Endothelial cell of umbilical vein (primary cell): ENCODE results near the gene MALT1. TPM values are rescaled to one million over a fixed set of nuclear protein-coding genes. Genes with fewer than 3 reads are reported as not detected.

Experiments
- BruUV-seq: library from RNA; stranded (reverse); fragments of 400-500 nt; replicated peaks from 2 replicates; lab custom pipeline; 2021; lab: Mats Ljungman, UMichigan
- CTCF ChIA-PET: fragments of 300-600, 350-600 bp; sonication (Branson Sonifier 250); formaldehyde crosslinking; loops from one replicate; lab custom pipeline; 2021; ENCODE audit warnings: antibody characterized with exemption, inconsistent platforms; lab: Charles Lee
- POLR2A ChIA-PET: fragments of 300-600, 350-600 bp; sonication (Branson Sonifier 250); formaldehyde crosslinking; loops from one replicate; lab custom pipeline; 2021; ENCODE audit warnings: antibody characterized with exemption, inconsistent platforms; lab: Charles Lee
- DNase-seq: peaks from one replicate; pipeline ENCODE4 v3.0.0-alpha.2; 2011; ENCODE audit warnings: low read depth, low spot score
- FAIRE-seq: peaks from 2 replicates; lab custom pipeline; 2011; peaks lifted over from hg19 to GRCh38; lab: Jason Lieb, UNC
- H2AFZ ChIP-seq: 2 replicates; pipeline ENCODE4 v1.6.0; 2012; ENCODE audit warnings: low read depth, low read length, control low read depth, inconsistent platforms
- H3K27ac ChIP-seq: 2 replicates; pipeline ENCODE4 v1.5.1; 2011; ENCODE audit warnings: low read depth, mild to moderate bottlenecking, control low read depth, low read length, moderate library complexity; ENCODE audit not compliant: insufficient read depth
- H3K27me3 ChIP-seq, 2 experiments: 2 replicates each; pipeline versions ENCODE4 v1.6.0 to v1.6.1; 2011; ENCODE audit warnings: low read length in 2 of 2, mixed read lengths in 1 of 2; ENCODE audit not compliant: control insufficient read depth in 2 of 2, insufficient read depth in 2 of 2
- H3K36me3 ChIP-seq, 2 experiments: 2 replicates in 1 of 2; 3 replicates in 1 of 2; pipeline ENCODE4 v1.5.1; 2011; ENCODE audit warnings: low read length in 2 of 2, mild to moderate bottlenecking in 1 of 2, moderate library complexity in 1 of 2; ENCODE audit not compliant: control insufficient read depth in 2 of 2, insufficient read depth in 2 of 2; ENCODE audit errors: extremely low read depth in 1 of 2
- H3K4me1 ChIP-seq: 3 replicates; pipeline ENCODE4 v1.5.1; 2011; ENCODE audit warnings: mild to moderate bottlenecking, low read length; ENCODE audit not compliant: control insufficient read depth, insufficient read depth; ENCODE audit errors: extremely low read depth
- H3K4me2 ChIP-seq: 2 replicates; pipeline ENCODE4 v1.6.1; 2011; ENCODE audit warnings: low read length, control low read depth, mixed read lengths; ENCODE audit not compliant: insufficient read depth
- H3K4me3 ChIP-seq, 3 experiments: fragments of 200-600 bp in 1 of 3; sonication (generic), shearing (Covaris generic) in 1 of 3; replicated peaks in 1 of 3; 2 replicates each; pipeline ENCODE4 v1.5.1; 2011 to 2016; ENCODE audit warnings: control low read depth in 3 of 3, low read length in 3 of 3, mild to moderate bottlenecking in 2 of 3, inconsistent platforms in 1 of 3, low read depth in 1 of 3, moderate library complexity in 1 of 3; ENCODE audit not compliant: insufficient read depth in 1 of 3
- H3K79me2 ChIP-seq: 2 replicates; pipeline ENCODE4 v1.6.0; 2012; ENCODE audit warnings: low read length, inconsistent platforms; ENCODE audit not compliant: control insufficient read depth, insufficient read depth
- H3K9ac ChIP-seq: replicated peaks from 2 replicates; pipeline ENCODE3; 2011; ENCODE audit warnings: low read length, control low read depth; ENCODE audit not compliant: insufficient read depth; ENCODE audit errors: extremely low read depth
- H3K9me1 ChIP-seq: replicated peaks from 3 replicates; pipeline ENCODE4 v1.6.0; 2011; ENCODE audit warnings: mild to moderate bottlenecking, low read length; ENCODE audit not compliant: control insufficient read depth, insufficient read depth; ENCODE audit errors: extremely low read depth
- H3K9me3 ChIP-seq: replicated peaks from 2 replicates; pipeline ENCODE4 v1.5.1; 2012; ENCODE audit warnings: low read length, inconsistent platforms; ENCODE audit not compliant: control insufficient read depth, insufficient read depth
- H4K20me1 ChIP-seq: replicated peaks from 2 replicates; pipeline ENCODE3; 2011; ENCODE audit warnings: mild to moderate bottlenecking, low read length; ENCODE audit not compliant: control insufficient read depth, insufficient read depth; ENCODE audit errors: extremely low read depth
- CTCF ChIP-seq, 2 donors: IDR thresholded peaks; 1 replicate in 1 of 2; 2 replicates in 1 of 2; pipeline ENCODE4 v1.5.1; 2011; ENCODE audit warnings: low read length in 2 of 2, mild to moderate bottlenecking in 2 of 2, moderate library complexity in 2 of 2, control low read depth in 1 of 2, inconsistent platforms in 1 of 2, low read depth in 1 of 2; ENCODE audit not compliant: insufficient read depth in 1 of 2; ENCODE audit errors: extremely low read depth in 1 of 2
- EZH2 ChIP-seq: IDR thresholded peaks from 2 replicates; pipeline ENCODE4 v1.6.1; 2012; ENCODE audit warnings: borderline replicate concordance, low read depth, mild to moderate bottlenecking, moderate library complexity, low read length, inconsistent platforms; ENCODE audit not compliant: severe bottlenecking
- FOS ChIP-seq: IDR thresholded peaks from 2 replicates; pipeline ENCODE4 v1.6.1; 2011; ENCODE audit warnings: mild to moderate bottlenecking, low read length, moderate library complexity, borderline replicate concordance; ENCODE audit not compliant: insufficient read depth
- GATA2 ChIP-seq: IDR thresholded peaks from 2 replicates; pipeline ENCODE4 v1.7.0; 2011; ENCODE audit warnings: low read depth, mild to moderate bottlenecking, moderate library complexity, mixed read lengths, low read length; ENCODE audit not compliant: insufficient read length, insufficient read depth
- JUN ChIP-seq: IDR thresholded peaks from 2 replicates; pipeline ENCODE4 v1.6.1; 2011; ENCODE audit warnings: borderline replicate concordance, low read depth; ENCODE audit not compliant: insufficient read length, insufficient read depth
- MYC ChIP-seq: IDR thresholded peaks from one replicate; pipeline ENCODE4 v1.6.1; 2011; ENCODE audit warnings: mild to moderate bottlenecking, low read depth, low read length
- POLR2A ChIP-seq: IDR thresholded peaks from 2 replicates; pipeline ENCODE4 v1.6.1; 2012; ENCODE audit warnings: low read depth, mild to moderate bottlenecking, control low read depth, low read length
- POLR2AphosphoS5 ChIP-seq: IDR thresholded peaks from 2 replicates; pipeline ENCODE4 v1.6.1; 2012; ENCODE audit warnings: low read depth, mild to moderate bottlenecking, control low read depth, low read length, moderate library complexity; ENCODE audit not compliant: insufficient read depth
- dilution Hi-C: fragments of 300-500 bp; cut with MboI; formaldehyde crosslinking; loops from one replicate; pipeline ENCODE4 v1.15.0; 2019; ENCODE audit warnings: low sequenced_read_pairs; ENCODE audit not compliant: extremely low pct_ligation_motif_present
- intact Hi-C: fragments of 100-400 bp; cut with micrococcal nuclease; formaldehyde crosslinking; loops from one replicate; pipeline ENCODE4 v1.10.0; 2022
- polyA plus RNA-seq, 4 experiments: library from polyadenylated mRNA; depleted of rRNA in 3 of 4; stranded (reverse) in 3 of 4; unstranded in 1 of 4; fragments of >200 nt; gene quantifications; 2 replicates each; pipeline versions ENCODE4 v1.2.1 to v1.2.3, GENCODE V29; 2011 to 2012; ENCODE audit warnings: missing spikeins in 1 of 4
- total RNA-seq: library from RNA; stranded (reverse); gene quantifications from 2 replicates; pipeline ENCODE4 v1.2.3, GENCODE V29; 2021
- TF ChIP-seq, protein P1 (sequence below): IDR thresholded peaks from 2 replicates; pipeline ENCODE4 v1.6.1; 2011; ENCODE audit not compliant: insufficient read depth, insufficient read length

MALT1 gene
- total and polyA plus RNA-seq, 2 donors (not counting 3 experiments of a cell fraction or from before 2014, with no cell fraction given) = 2.8 to 5.1 TPM

- TF ChIP-seq JUN (no peak), EZH2 (no peak), CTCF (IDR thresholded peaks at IDR 0.05; ENCODE audit: extremely low read depth in 1 of 2, insufficient read depth in 1 of 2, low read depth in 1 of 2, low read length in 2 of 2) (no peak), POLR2A (no peak), POLR2AphosphoS5 (no peak), GATA2 (no peak), FOS (no peak), MYC (no peak)
- TF ChIP-seq, protein P1, sequence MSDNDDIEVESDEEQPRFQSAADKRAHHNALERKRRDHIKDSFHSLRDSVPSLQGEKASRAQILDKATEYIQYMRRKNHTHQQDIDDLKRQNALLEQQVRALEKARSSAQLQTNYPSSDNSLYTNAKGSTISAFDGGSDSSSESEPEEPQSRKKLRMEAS = no peak
- FAIRE-seq (no peak), DNase-seq (peak; percentile 18)
- Histone ChIP-seq H2AFZ (no peak overlapping the region), H3K79me2 (no peaks in the 10 kb centered on the region), H4K20me1 (no peaks in the 10 kb centered on the region), H3K36me3 (no peaks in the 10 kb centered on the region), H3K27me3 (no peaks in the 10 kb centered on the region), H3K27ac (no peak overlapping the region), H3K4me1 (peaks cover 4% of the 10 kb centered on the region), H3K9me1 (no peaks in the 10 kb centered on the region), H3K4me3 (no peak overlapping the region), H3K9me3 (no peaks in the 10 kb centered on the region), H3K4me2 (no peak overlapping the region), H3K9ac (no peak overlapping the region)
- POLR2A ChIA-PET = no interaction called here
- BruUV-seq = no TSS peak
- intact Hi-C loops (no loop called here), dilution Hi-C loops (no loop called here)
- CTCF ChIA-PET = no interaction called here
Measured at GRCh38 chr18:58687871-58688308, 16.6 kb downstream of the MALT1 start.
